HCT116 (cell line): ENCODE results near the gene RASL12. TPM values are rescaled to one million over a fixed set of nuclear protein-coding genes. Genes with fewer than 3 reads are reported as not detected.
"Not testable (repeated sequence)": the region's sequence is repeated elsewhere in the genome, so short reads cannot be mapped to it uniquely, and the experiment has no call there.

ENCODE experiments used
- ATAC-seq: fragments of 200-7000 bp; cut with Tn5 transposase; 2 replicates; pipeline ENCODE4 v1.9.1; 2020; ENCODE audit warnings: mild to moderate bottlenecking, moderate library complexity
- BruUV-seq: library from RNA; stranded (reverse); fragments of 400-500 nt; replicated peaks from 2 replicates; lab custom pipeline; 2021; lab: Mats Ljungman, UMichigan
- CTCF ChIA-PET: fragments of 300-600 bp; sonication (Branson Sonifier 250); formaldehyde crosslinking; loops from one replicate; lab custom pipeline; 2021; ENCODE audit warnings: antibody characterized with exemption; lab: Charles Lee
- POLR2A ChIA-PET: fragments of 300-600, 350-600 bp; sonication (Branson Sonifier 250); formaldehyde crosslinking; loops from one replicate; lab custom pipeline; 2021; ENCODE audit warnings: antibody characterized with exemption; lab: Charles Lee
- RAD21 ChIA-PET, 2 experiments: fragments of 300-600 bp; sonication (Branson Sonifier 250); formaldehyde crosslinking; loops; one replicate each; lab custom pipeline; 2023; ENCODE audit warnings: low total read pairs in 2 of 2; ENCODE audit not compliant: uncharacterized antibody in 2 of 2, unreplicated experiment in 2 of 2, low non-redundant PET in 1 of 2; lab: Charles Lee
- DNase-seq: peaks from one replicate; pipeline ENCODE4 v3.0.0-alpha.2; 2010; ENCODE audit warnings: low read depth, low spot score
- H2AFZ ChIP-seq: fragments of 200-600 bp; shearing (Covaris generic), sonication (generic); 2 replicates; pipeline ENCODE4 v1.6.1; 2017; ENCODE audit warnings: low read depth, mixed run types, mixed read lengths, antibody characterized with exemption, low read length; ENCODE audit not compliant: poor library complexity, severe bottlenecking
- H3K27ac ChIP-seq: 2 replicates; pipeline ENCODE4 v1.5.1; 2012; ENCODE audit warnings: low read depth, low read length
- H3K27me3 ChIP-seq: fragments of 200-600 bp; sonication (generic); 2 replicates; pipeline ENCODE4 v1.6.1; 2016; ENCODE audit warnings: mixed run types, low read length, mixed read lengths; ENCODE audit not compliant: insufficient read depth
- H3K36me3 ChIP-seq, 2 experiments: fragments of 200-500 bp in 1 of 2; fragments of 200-600 bp in 1 of 2; sonication (Bioruptor generic) in 1 of 2; sonication (generic) in 1 of 2; 2 replicates each; pipeline versions ENCODE4 v1.5.1 to v1.6.1; 2014 to 2016; ENCODE audit warnings: low read length in 2 of 2, inconsistent platforms in 1 of 2, mixed read lengths in 1 of 2, mixed run types in 1 of 2; ENCODE audit not compliant: insufficient read depth in 2 of 2, control insufficient read depth in 1 of 2
- H3K4me1 ChIP-seq, 2 experiments: fragments of 200-600 bp in 1 of 2; sonication (generic) in 1 of 2; 2 replicates each; pipeline versions ENCODE4 v1.5.1 to v1.6.1; 2012 to 2017; ENCODE audit warnings: low read length in 2 of 2, inconsistent platforms in 1 of 2, mild to moderate bottlenecking in 1 of 2, mixed read lengths in 1 of 2, mixed run types in 1 of 2, moderate library complexity in 1 of 2; ENCODE audit not compliant: insufficient read depth in 2 of 2, control insufficient read depth in 1 of 2
- H3K4me2 ChIP-seq: fragments of 200-600 bp; sonication (generic); 2 replicates; pipeline ENCODE4 v1.6.1; 2017; ENCODE audit warnings: mixed run types, low read length, mixed read lengths
- H3K4me3 ChIP-seq, 2 experiments: fragments of 200-600 bp in 1 of 2; sonication (generic) in 1 of 2; replicated peaks in 1 of 2; 2 replicates each; pipeline ENCODE4 v1.5.1; 2011 to 2016; ENCODE audit warnings: low read length in 2 of 2, control low read depth in 1 of 2, low read depth in 1 of 2, mild to moderate bottlenecking in 1 of 2, mixed read lengths in 1 of 2, mixed run types in 1 of 2
- H3K79me2 ChIP-seq: fragments of 200-600 bp; sonication (generic); 2 replicates; pipeline ENCODE4 v1.6.1; 2017; ENCODE audit warnings: mild to moderate bottlenecking, mixed run types, low read length, moderate library complexity, mixed read lengths; ENCODE audit not compliant: insufficient read depth
- H3K9ac ChIP-seq: fragments of 200-600 bp; sonication (generic); 2 replicates; pipeline ENCODE4 v1.6.1; 2016; ENCODE audit warnings: low read length, mixed read lengths
- H3K9me2 ChIP-seq: fragments of 200-600 bp; sonication (generic), shearing (Covaris generic); 2 replicates; pipeline ENCODE4 v1.6.1; 2017; ENCODE audit warnings: mixed run types, mild to moderate bottlenecking, moderate library complexity; ENCODE audit not compliant: insufficient read depth
- H3K9me3 ChIP-seq, 2 experiments: fragments of 200-500 bp in 1 of 2; fragments of 200-600 bp in 1 of 2; sonication (Bioruptor generic) in 1 of 2; sonication (generic) in 1 of 2; 2 replicates each; pipeline ENCODE4 v1.6.1; 2014 to 2017; ENCODE audit warnings: low read length in 2 of 2, mixed read lengths in 2 of 2, inconsistent platforms in 1 of 2, low read depth in 1 of 2, mild to moderate bottlenecking in 1 of 2, mixed run types in 1 of 2, moderate library complexity in 1 of 2; ENCODE audit not compliant: control insufficient read depth in 1 of 2, insufficient read depth in 1 of 2
- H4K20me1 ChIP-seq: fragments of 200-600 bp; sonication (generic), shearing (Covaris generic); 2 replicates; pipeline ENCODE4 v1.6.1; 2017; ENCODE audit warnings: mixed run types, mild to moderate bottlenecking, moderate library complexity; ENCODE audit not compliant: insufficient read depth
- CBX3 ChIP-seq: IDR thresholded peaks from 2 replicates; pipeline ENCODE4 v1.6.1; 2012; ENCODE audit warnings: low read depth
- CTCF ChIP-seq, 3 experiments: fragments of 200-600 bp in 1 of 3; sonication (generic) in 1 of 3; IDR thresholded peaks in 2 of 3; conservative IDR thresholded peaks in 1 of 3; 2 replicates each; pipeline ENCODE4 v1.5.1; 2012 to 2017; ENCODE audit warnings: low read depth in 2 of 3, low read length in 2 of 3, antibody characterized with exemption in 1 of 3, borderline replicate concordance in 1 of 3, control low read depth in 1 of 3, mild to moderate bottlenecking in 1 of 3, mixed read lengths in 1 of 3, mixed run types in 1 of 3, moderate library complexity in 1 of 3; ENCODE audit not compliant: insufficient read depth in 1 of 3
- ELF1 ChIP-seq: IDR thresholded peaks from 2 replicates; pipeline ENCODE4 v1.6.1; 2012; ENCODE audit warnings: low read depth, borderline replicate concordance
- EZH2phosphoT487 ChIP-seq: fragments of 200-600 bp; IDR thresholded peaks from 2 replicates; pipeline ENCODE4 v1.6.1; 2018; ENCODE audit warnings: antibody characterized with exemption, borderline replicate concordance
- FOSL1 ChIP-seq: IDR thresholded peaks from 2 replicates; pipeline ENCODE4 v1.6.1; 2012; ENCODE audit warnings: low read depth
- JUND ChIP-seq: IDR thresholded peaks from 2 replicates; pipeline ENCODE4 v1.6.1; 2012
- POLR2A ChIP-seq: IDR thresholded peaks from 2 replicates; pipeline ENCODE4 v1.7.0; 2011; ENCODE audit warnings: borderline replicate concordance; ENCODE audit not compliant: insufficient read depth, insufficient read length; ENCODE audit errors: extremely low read depth
- POLR2AphosphoS5 ChIP-seq: IDR thresholded peaks from 2 replicates; pipeline ENCODE4 v1.6.1; 2011; ENCODE audit warnings: mild to moderate bottlenecking, low read depth, low read length, moderate library complexity
- RAD21 ChIP-seq: IDR thresholded peaks from 2 replicates; pipeline ENCODE4 v1.6.1; 2012; ENCODE audit warnings: low read depth, mild to moderate bottlenecking
- SIN3A ChIP-seq: IDR thresholded peaks from 2 replicates; pipeline ENCODE4 v1.6.1; 2012; ENCODE audit warnings: low read depth
- SP1 ChIP-seq: IDR thresholded peaks from 2 replicates; pipeline ENCODE4 v1.6.1; 2012; ENCODE audit warnings: low read depth
- SRF ChIP-seq: IDR thresholded peaks from 2 replicates; pipeline ENCODE4 v1.6.1; 2012; ENCODE audit warnings: low read depth
- YY1 ChIP-seq: IDR thresholded peaks from 2 replicates; pipeline ENCODE4 v1.6.1; 2011; ENCODE audit warnings: low read length, low read depth, moderate library complexity, mild to moderate bottlenecking; ENCODE audit not compliant: insufficient replicate concordance; ENCODE audit errors: extremely low read depth
- ZFX ChIP-seq: fragments of 450-650 bp; IDR thresholded peaks from 2 replicates; pipeline ENCODE4 v1.6.1; 2017
- ZNF274 ChIP-seq: fragments of 200-500 bp; sonication (Bioruptor generic); IDR thresholded peaks from 2 replicates; pipeline ENCODE4 v1.6.1; 2014; ENCODE audit warnings: mild to moderate bottlenecking, low read depth, low read length, inconsistent platforms
- intact Hi-C: fragments of 100-400 bp; cut with micrococcal nuclease; formaldehyde crosslinking; loops from 2 replicates; pipeline ENCODE4 v1.10.0; 2022
- total RNA-seq: library from RNA; stranded (reverse); gene quantifications from one replicate; pipeline ENCODE4 v1.2.1, GENCODE V29; 2021; ENCODE audit not compliant: unreplicated experiment

RASL12 gene
- total RNA-seq, 1 experiment from 2014 or later, result 0.25 TPM

GRCh38 chr15:65094294-65094995, 26.7 kb upstream of the RASL12 start (continued):
- no peak for TF ChIP-seq POLR2A

GRCh38 chr15:65093793-65094170, 26.0 kb upstream of the RASL12 start:
- H3K9me2 ChIP-seq, H3K4me3 ChIP-seq, H3K4me1 ChIP-seq, intact Hi-C loops, H3K27me3 ChIP-seq, ATAC-seq, DNase-seq, H3K9me3 ChIP-seq, H4K20me1 ChIP-seq, H3K36me3 ChIP-seq, H3K79me2 ChIP-seq, CTCF ChIA-PET, H3K9ac ChIP-seq, RAD21 ChIA-PET, H3K27ac ChIP-seq, H3K4me2 ChIP-seq, H2AFZ ChIP-seq, POLR2A ChIA-PET, BruUV-seq: not testable (repeated sequence)

- H3K9ac ChIP-seq, result no peak overlapping the region
- ATAC-seq (no peak), DNase-seq (no peak)
- H3K36me3 ChIP-seq, result peaks cover 0 to 1% of the 10 kb centered on the region in 2 experiments; a peak in 2 of 4 replicates
- POLR2A ChIA-PET, result no interaction called here
- no peak for TF ChIP-seq EZH2phosphoT487
- TF ChIP-seq RAD21, result no peak
- no peak for TF ChIP-seq JUND
- no peak for TF ChIP-seq SP1
- TF ChIP-seq ELF1, result no peak
- no peak for TF ChIP-seq SIN3A
- no peak for TF ChIP-seq CTCF (IDR thresholded peaks at IDR 0.05 in 2 of 3, conservative IDR thresholded peaks at IDR 0.05 in 1 of 3; ENCODE audit: borderline replicate concordance in 1 of 3, insufficient read depth in 1 of 3, low read depth in 2 of 3, low read length in 2 of 3)
- TF ChIP-seq YY1, result no peak
- no peak for TF ChIP-seq POLR2AphosphoS5
- TF ChIP-seq ZNF274, result no peak
- no peak for TF ChIP-seq CBX3
- no peak for TF ChIP-seq FOSL1
- TF ChIP-seq SRF, result no peak
- no peak for TF ChIP-seq ZFX
- RAD21 ChIA-PET, result no interaction called here
- no peaks in the 10 kb centered on the region for H4K20me1 ChIP-seq
- H3K9me2 ChIP-seq, result no peaks in the 10 kb centered on the region
- CTCF ChIA-PET, result no interaction called here
- no peak overlapping the region for H3K4me2 ChIP-seq
- H3K4me1 ChIP-seq, result no peaks in the 10 kb centered on the region
- H3K4me3 ChIP-seq, result no peak overlapping the region
- H3K27me3 ChIP-seq, result no peaks in the 10 kb centered on the region
- intact Hi-C loops, result no loop called here
- H3K79me2 ChIP-seq, result no peaks in the 10 kb centered on the region
- no peak overlapping the region for H3K27ac ChIP-seq
- H3K9me3 ChIP-seq, result no peaks in the 10 kb centered on the region
- BruUV-seq, result no TSS peak
- H2AFZ ChIP-seq, result no peak overlapping the region
These were observed 25.4 kb upstream of the RASL12 start for GRCh38 chr15:65092911-65093792.
